Measurements from ENCODE around the gene AOC1. TPM values are rescaled to one million over a fixed set of nuclear protein-coding genes. Genes with fewer than 3 reads are reported as not detected.

Gene AOC1
- total RNA-seq, 1 donor from 2014 or later: 0.36 TPM

DNA sequence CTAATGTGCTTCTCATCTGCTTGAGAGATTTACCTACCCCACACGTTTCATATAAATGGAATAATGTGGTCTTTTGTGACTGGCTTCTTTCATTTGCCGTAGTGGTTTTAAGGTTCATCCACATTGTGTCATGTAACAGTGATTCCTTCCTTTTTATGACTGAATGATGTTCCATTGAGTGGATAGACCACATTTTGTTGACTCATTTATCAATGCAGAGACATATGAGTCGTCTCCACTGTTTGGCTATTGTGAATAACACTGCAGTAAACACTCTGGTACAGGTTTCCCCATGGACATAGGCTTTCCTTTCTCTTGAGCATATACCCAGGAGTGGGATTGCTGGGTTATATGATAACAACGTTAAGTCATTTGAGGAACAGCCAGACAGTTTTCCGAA is 2.0 kb upstream of the AOC1 start:
- peaks cover 30% of the 10 kb centered on the region for H3K27me3 ChIP-seq (ENCODE audit: low read depth)
- H3K4me3 ChIP-seq: no peak overlapping the region
- no peak for DNase-seq
- TF ChIP-seq, protein P1, sequence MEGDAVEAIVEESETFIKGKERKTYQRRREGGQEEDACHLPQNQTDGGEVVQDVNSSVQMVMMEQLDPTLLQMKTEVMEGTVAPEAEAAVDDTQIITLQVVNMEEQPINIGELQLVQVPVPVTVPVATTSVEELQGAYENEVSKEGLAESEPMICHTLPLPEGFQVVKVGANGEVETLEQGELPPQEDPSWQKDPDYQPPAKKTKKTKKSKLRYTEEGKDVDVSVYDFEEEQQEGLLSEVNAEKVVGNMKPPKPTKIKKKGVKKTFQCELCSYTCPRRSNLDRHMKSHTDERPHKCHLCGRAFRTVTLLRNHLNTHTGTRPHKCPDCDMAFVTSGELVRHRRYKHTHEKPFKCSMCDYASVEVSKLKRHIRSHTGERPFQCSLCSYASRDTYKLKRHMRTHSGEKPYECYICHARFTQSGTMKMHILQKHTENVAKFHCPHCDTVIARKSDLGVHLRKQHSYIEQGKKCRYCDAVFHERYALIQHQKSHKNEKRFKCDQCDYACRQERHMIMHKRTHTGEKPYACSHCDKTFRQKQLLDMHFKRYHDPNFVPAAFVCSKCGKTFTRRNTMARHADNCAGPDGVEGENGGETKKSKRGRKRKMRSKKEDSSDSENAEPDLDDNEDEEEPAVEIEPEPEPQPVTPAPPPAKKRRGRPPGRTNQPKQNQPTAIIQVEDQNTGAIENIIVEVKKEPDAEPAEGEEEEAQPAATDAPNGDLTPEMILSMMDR (IDR thresholded peaks at IDR 0.05; ENCODE audit: borderline replicate concordance): no peak
- H3K4me1 ChIP-seq: peaks cover 10% of the 10 kb centered on the region
- H3K9me3 ChIP-seq (replicated peaks): no peaks in the 10 kb centered on the region
- H3K36me3 ChIP-seq: no peaks in the 10 kb centered on the region
- H3K27ac ChIP-seq (replicated peaks): no peak overlapping the region
- intact Hi-C loops (cut with micrococcal nuclease): no loop called here

DNA sequence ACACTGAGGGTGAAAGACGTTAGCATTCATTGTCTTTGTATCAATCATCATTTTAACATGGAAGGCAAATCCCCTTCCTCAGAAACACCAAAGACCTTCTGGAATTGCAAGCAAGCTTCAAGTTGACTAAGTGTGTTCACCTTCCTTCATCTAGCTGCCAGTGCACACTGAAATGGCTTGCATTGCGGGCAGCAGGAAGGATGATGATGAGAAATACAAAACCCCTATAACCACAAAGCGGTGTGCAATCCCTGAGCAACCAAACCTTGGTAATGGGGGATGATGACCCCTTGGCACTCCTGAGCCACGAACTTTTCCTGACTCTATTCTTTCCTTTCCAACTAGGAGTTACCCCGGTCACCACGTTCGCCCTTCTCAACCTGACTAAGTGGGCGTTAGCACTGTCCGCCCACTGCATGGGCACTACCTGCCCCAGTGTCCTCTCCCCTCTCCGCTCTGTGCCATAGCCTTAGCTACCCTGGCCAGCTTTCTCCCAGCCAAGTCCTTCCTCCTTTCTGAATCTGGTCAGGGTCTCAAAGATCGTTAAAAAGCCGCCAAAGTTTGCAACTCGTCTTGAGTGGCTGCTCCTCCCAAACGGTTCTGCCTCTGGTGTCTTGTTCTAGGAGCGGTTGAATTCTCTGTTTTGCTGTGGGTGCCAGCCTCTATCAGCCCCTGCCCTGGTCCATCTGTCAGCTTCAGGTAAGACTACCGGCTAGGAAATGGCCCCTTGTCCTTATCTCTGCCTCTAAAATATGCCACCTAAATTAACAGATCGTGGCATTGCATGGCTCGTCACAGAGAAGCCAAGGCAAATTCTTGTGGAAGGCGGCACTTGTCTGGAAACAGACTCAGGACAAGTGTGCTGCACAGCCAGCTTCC is 586 bp upstream of the AOC1 start:
- DNase-seq: no peak
- no peaks in the 10 kb centered on the region for H3K9me3 ChIP-seq (replicated peaks)
- intact Hi-C loops (cut with micrococcal nuclease): no loop called here

DNA sequence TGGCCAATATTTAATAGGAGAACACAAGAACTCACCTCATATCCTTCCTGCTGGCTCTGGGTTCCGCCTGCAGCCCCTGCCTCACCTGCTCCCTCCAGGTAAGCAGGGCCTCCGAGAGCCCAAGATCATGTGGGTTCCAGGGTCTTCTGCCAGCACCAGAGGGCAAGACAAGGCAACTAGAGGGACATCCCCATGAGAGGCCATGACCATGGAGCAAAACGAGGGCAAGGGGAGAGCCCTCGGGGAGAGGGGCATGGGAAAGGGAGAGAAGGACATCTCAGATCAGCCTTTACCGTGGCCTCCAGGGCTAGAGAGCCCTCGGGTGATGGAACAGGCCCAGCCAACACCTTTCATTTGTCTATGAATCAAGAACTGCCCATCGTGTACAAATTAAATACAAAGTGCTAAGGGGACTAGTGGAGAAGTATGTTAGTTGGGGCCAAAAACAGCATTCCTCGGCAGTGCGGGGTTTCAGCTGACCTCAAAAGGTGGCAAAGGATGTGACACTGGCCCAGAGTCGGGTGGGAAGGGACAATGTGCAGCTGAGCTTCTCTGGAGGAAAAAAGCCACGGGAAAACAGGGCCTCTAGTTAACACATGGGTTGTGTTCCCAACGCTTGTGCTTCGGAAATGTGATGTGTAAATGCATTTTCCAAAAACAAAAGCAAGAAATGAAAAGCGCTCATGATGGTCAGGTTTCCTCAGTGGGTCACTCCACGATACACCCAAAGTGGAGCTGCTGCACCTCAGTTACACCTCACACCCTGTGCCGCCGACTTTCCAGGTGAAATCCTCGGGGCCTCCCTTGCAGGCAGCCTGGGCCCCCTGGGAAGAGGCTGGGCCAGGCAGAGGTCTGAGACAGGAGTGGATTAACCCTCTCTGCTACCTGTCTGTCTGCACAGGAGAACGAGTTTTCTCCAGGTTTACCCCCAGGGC is 2.0 kb downstream of the AOC1 start:
- no peak overlapping the region for H3K4me3 ChIP-seq
- DNase-seq: no peak
- H3K4me1 ChIP-seq: no peaks in the 10 kb centered on the region
- TF ChIP-seq, protein P1 (IDR thresholded peaks at IDR 0.05; ENCODE audit: borderline replicate concordance): no peak
- H3K27me3 ChIP-seq (ENCODE audit: low read depth): peaks cover 57% of the 10 kb centered on the region
- no peak overlapping the region for H3K27ac ChIP-seq (replicated peaks)
- intact Hi-C loops (cut with micrococcal nuclease): no loop called here
- no peaks in the 10 kb centered on the region for H3K9me3 ChIP-seq (replicated peaks)
- H3K36me3 ChIP-seq: no peaks in the 10 kb centered on the region

More for the DNA sequence above, 586 bp upstream of the AOC1 start:
- peaks cover 44% of the 10 kb centered on the region for H3K27me3 ChIP-seq (ENCODE audit: low read depth)
- H3K27ac ChIP-seq (replicated peaks): no peak overlapping the region
- no peak overlapping the region for H3K4me3 ChIP-seq
- H3K4me1 ChIP-seq: no peaks in the 10 kb centered on the region
- H3K36me3 ChIP-seq: no peaks in the 10 kb centered on the region
- TF ChIP-seq, protein P1 (IDR thresholded peaks at IDR 0.05; ENCODE audit: borderline replicate concordance): no peak

GRCh38 chr7:150855046-150855445 is 2.7 kb downstream of the AOC1 start:
- no peak overlapping the region for H3K27ac ChIP-seq (replicated peaks)
- H3K4me3 ChIP-seq: no peak overlapping the region
- H3K9me3 ChIP-seq (replicated peaks): no peaks in the 10 kb centered on the region
- H3K4me1 ChIP-seq: no peaks in the 10 kb centered on the region
- no peak for DNase-seq
- H3K27me3 ChIP-seq (ENCODE audit: low read depth): peaks cover 57% of the 10 kb centered on the region
- no peaks in the 10 kb centered on the region for H3K36me3 ChIP-seq
- TF ChIP-seq, protein P1 (IDR thresholded peaks at IDR 0.05; ENCODE audit: borderline replicate concordance): no peak
- intact Hi-C loops (cut with micrococcal nuclease): no loop called here

DNA sequence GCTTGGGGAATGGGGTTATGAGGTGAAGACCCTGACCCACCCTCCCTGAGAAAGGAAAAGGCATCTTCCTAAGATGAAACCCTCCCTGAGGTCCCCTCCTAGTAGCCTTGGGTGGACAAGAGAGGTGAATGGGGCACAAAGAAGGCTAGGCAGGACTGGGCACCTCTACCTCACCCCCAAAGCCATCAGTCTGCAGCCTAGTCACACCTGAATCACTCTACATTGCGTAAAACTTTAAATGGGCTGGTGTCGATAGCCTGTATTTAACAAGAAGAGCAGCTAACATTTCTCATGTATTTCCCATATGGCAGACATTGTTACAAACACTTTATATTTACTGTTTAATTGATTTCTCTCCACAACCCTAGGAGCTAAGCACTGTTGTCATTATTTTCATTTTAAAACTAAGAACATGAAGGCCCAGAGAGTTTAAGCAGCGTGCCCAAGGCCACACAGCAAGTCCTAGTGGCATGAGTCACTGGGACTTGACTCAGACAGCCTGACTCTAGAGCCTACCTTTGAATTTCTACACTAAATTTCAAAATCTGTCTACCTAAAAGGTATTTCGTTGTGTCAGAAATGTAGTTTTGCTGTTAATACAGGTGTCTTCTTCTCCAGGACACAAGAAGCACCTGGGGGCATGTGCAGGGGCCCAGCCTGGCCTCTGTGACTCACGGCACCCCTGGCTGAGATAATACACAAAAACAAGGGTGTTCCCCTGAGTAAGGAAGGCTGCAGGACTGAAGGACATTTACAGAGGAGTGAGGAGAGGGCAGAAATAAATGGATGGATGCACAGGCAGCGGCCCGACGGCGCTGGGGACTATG is 3.4 kb downstream of the AOC1 start:
- H3K27me3 ChIP-seq (ENCODE audit: low read depth): peaks cover 57% of the 10 kb centered on the region
- TF ChIP-seq, protein P1 (IDR thresholded peaks at IDR 0.05; ENCODE audit: borderline replicate concordance): no peak
- H3K36me3 ChIP-seq: no peaks in the 10 kb centered on the region
- H3K4me3 ChIP-seq: no peak overlapping the region
- H3K4me1 ChIP-seq: no peaks in the 10 kb centered on the region
- intact Hi-C loops (cut with micrococcal nuclease): no loop called here
- no peaks in the 10 kb centered on the region for H3K9me3 ChIP-seq (replicated peaks)
- no peak for DNase-seq
- H3K27ac ChIP-seq (replicated peaks): no peak overlapping the region

Data from left ventricle myocardium inferior (tissue), 1 donor.